ENCODE measurements around the gene LACTBL1.
A peak's percentile ranks its signal among the peaks of the same experiment; 100 is the strongest.
"Not testable (repeated sequence)": the region's sequence is repeated elsewhere in the genome, so short reads cannot be mapped to it uniquely, and the experiment has no call there.

Gene LACTBL1

DNA sequence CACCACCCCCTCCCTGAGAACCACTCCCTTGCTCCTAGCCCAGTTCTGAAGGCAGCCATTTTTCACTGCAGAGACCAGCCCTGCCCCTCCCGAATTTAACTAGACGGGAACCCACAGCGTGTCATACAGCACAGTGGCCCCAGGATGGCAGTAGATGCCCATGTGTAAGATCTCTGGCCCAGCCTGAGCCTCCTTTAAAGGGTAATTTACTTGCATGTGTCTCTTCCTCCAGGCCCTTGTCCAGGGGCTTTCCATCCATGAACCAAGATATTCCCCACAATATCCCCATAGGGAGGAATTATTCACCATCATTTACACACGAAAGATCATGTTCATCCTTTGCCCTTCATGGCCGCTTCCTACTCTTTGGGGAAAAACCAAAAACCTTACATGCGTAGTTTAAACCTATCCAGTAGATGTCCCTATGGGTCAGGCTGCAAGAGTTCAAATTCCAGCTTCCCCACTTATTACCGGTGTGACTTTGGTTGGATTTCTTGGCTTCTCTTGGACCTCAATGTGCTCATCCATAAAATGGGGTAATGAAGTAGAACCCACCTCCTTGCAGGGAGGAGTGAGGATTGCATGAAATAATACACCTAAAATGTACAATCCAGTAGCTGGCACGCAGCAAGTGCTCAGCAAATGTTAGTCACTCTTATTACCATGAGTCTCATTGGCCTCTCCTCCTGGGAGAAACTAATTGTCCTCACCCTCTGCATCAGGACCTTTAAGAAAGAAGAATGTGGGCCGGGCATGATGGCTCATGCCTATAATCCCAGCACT lies 4.0 kb upstream of the LACTBL1 start:
- DNase-seq (ENCODE audit: low spot score), result peak; percentile 76

DNA sequence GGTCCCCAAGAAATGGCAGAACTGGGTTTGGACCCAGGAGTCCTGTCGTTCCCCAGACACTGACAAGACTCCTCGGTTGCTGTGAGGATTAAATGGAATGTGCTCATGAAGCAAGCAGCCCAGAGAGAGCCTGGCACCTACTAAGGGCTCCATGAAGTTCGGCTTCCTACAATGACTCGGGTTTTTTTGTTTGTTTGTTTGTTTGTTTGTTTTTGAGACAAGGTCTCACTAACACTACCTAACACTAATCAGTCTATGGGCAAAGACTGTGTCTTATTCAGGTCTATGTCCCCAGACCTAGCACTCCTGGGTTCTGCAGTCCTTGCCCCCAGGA lies 3.4 kb upstream of the LACTBL1 start:
- DNase-seq (ENCODE audit: low spot score), result no peak

DNA sequence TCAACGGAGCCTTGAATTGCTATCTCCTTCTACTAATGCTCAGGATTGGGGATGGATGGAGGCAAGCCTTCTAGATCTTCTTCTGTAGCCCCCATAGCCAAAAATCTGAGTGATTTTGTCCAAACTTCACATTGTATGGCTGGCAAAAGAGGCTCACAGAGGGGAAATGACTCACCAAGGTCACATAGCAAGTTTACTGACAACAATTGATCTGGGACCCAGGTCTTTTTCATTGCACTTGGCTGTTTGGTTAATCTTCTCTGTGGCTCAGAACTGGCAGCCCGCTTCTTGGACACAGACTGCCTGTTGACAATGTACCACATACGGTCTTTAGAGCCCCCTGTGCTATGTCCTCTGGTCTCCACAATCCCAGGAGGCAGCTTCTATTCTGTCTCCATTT lies 3.0 kb upstream of the LACTBL1 start:
- no peak for DNase-seq (ENCODE audit: low spot score)

DNA sequence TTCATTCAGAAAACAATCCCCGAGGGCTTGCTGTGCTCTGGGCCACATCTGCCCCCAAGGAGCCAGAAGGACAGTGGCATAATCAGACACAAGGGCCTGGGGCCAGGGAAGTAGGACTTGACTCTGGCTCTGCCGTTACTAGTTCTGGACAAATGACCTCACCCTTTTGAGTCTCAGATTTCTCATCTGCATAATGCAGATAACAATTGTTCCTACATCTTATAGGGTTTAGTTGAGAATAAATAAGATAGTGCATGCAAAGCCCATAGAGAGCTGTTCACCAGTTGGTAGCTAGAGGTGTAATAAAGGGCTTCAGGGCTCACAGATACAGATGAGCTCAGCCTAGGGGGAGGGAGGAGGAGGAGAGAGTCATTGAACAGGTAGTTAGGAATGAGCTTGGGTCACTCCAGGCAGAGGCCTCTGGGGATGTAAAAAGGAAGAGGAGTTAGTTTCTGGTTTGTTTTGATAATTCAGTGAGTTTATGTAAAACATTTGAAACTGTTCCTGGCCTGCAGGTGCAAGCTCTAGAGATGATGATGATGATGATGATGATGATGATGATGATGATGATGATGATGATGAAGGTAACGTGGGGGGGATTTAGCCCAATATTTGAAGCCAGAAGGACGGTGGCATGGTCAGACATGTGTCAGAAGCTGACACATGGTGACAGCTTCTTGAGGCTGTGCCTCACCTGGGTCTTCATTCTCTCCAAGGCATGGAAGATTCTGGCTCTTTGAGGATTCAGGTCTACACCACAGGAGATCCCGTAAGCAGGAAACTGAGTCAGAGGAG lies 858 bp downstream of the LACTBL1 start:
- no peak for DNase-seq (ENCODE audit: low spot score)

DNA sequence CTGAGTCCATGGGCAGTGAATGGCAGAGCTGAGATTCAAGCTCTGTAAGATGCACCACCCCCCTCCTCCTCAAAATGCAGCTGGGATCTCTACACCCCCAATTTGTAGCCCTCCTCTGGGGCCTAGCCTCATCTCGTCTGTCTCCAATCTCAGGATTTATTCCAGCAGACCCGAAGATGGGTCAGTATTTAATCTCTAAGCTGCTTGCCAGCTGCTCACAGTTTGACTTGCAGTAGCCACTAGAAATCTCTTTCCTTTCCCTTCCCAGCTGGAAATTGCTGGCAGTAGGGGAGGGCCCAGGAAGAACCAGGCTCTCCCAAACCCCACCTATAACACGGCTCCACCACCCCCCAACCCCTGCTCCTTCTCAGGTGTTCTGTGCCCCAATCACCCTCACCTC lies 1.5 kb downstream of the LACTBL1 start:
- no peak for DNase-seq (ENCODE audit: low spot score)

DNA sequence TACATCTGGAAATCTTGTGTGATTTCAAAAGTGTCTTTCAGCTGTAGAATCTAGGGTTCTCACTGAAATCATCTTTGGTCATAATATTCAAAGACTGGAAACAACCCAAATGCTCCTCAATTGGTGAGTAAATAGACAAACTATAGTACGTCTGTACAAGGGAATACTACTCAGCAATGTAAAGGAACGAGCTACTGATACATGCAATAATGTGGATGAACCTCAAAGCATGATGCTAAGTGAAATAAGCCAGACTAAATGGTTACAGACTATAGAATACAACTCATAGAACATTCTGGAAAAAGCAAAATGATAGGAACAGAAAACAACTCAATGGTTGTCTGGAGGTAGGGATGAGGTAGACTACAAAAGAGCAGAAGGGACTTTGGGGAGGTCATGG lies 2.6 kb downstream of the LACTBL1 start:
- no peak for DNase-seq (ENCODE audit: low spot score)

DNA sequence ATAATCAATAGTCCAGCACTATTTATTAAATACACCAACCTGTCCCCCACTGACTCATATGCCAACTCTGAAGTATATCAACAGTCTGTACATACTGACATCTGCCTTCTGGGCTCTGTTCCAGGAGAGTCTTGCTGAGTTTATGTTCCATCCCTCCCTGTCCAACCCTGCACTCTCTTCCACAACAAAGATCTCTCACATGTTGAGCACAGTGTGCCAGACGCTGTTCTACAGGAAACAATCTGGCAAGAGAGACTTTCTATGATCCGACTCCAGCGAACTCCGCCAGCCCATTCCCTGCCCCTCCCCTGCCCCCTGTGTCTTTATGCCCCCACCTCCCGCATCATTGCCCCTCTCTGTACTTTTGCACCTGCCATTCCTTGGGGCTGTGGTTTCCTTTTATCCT lies 3.4 kb downstream of the LACTBL1 start:
- DNase-seq (ENCODE audit: low spot score), result peak; percentile 80

DNA sequence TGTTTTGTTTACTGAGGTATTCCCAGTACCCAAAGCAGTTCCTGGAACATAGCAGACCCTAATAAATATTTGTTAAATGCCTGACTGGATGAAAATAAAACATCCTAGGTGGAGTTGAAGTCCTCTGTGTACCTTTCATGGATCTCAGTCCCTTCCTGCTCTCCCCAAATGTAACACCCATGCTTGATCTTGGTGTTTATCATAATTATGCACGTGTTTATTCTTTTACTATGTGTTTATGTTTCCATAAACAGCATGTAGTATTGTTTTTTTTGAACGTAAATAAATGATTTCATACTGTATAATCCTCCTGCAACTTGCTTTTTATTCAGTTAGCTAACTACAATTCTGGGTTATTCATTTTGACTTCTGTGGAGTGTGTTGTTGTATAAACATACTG lies 4.8 kb downstream of the LACTBL1 start:
- DNase-seq (ENCODE audit: low spot score), result no peak

DNA sequence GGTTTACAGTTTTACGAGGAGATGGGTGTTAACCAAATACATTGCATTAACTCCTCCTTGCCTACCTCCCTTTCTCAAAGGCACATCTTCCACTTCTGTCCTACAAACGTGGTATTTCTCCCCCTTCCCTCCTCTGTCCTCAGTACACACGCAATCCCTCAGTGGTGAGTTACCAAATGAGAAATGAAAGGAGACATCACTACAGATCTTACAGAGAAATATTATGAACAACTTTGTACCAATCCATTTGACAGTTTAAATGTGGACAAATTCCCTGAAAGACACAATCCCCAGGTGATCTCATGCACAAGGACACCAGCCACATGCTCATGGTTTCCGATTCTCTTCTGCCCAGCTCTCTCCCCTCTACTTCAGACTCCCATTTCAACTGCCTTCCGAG lies 6.4 kb downstream of the LACTBL1 start:
- DNase-seq (ENCODE audit: low spot score), result no peak

DNA sequence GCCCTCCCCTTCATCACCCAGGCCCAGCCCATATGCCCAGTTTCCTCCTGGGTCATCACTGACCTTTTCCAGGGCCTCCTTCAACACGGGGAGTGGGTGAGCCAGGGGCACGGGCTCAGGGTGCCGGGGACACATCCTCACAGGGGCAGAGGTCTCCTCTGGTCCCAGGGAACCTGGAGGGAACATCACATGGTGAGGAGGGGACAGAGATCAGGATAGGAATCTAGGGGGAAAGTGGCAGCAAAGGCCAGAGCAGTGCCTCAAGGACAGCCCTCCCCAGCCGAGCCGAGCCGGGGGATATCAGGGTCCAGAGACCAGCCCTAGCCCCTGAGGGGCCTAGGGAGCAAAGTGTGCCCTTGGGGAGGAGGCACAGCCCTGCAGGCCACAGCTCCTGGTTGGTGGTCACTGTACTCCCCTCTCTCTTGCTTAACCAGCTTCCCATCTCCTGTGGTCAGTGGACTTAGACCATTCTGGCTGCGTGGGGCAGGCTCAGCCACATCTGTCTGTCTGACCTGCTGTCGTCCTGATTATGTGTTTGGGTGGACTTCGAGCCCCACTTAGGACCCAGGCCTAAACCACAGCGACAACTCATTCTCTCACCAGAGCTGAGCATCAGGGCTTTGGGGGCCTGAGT lies 9.5 kb downstream of the LACTBL1 start:
- DNase-seq (ENCODE audit: low spot score), result no peak

DNA sequence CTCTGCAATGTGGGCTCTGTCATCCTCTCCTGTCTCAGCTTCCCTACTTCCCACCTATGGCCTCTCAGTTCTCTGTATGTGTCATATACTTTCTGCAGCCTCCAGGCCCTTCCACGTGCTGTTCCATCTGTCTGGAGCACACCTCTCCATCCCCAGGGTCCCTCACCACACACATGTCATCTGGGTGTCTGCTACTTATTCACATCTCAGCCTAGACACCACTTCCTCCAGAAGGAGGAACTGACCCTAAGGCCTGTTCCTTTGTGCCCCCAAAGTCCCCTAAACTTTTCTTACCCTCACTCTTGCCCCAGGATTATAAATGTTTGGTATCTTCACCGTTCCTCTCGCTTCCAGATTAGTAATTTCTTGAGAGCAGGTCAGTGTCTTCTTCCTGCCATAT lies 10.1 kb downstream of the LACTBL1 start:
- DNase-seq (ENCODE audit: low spot score), result no peak

DNA sequence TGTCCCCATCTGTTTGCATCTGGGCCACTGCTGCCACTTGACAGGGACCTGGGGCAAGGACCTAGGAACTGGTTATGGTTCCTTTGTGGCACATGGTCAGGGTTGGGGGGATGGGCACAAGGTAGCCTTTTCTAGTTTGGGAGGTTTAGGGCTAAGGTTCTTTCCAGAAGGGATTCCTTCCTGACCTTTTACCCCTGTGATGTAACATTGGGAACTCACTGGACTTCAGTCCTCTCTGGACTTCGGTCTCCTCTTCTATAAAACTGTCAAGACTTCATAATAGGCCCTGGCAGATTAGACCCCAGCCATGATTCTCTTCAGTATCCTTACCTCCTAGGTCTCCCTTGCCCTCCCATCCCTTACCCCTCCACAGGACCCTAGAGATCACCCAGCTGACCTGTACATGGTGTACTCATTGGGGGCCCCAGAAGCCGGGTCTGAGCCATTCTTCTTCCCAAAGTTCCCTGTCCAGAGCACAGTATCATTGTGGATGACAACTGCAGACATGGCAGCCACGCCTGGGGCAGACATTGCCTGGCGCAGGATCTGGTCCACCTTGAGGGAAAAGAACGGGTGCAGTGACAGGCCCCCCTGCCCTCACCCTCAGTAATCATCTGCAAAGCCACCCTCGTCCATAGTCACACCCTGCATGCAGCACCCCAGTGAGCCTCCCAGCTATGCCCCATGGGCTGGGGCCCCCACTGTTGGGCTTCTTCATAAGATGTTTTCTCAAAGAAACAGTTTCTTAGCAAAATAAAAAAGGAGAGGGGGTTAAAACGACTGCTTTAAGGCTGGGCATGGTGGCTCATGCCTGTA lies 12.9 kb downstream of the LACTBL1 start:
- DNase-seq (ENCODE audit: low spot score), result no peak

DNA sequence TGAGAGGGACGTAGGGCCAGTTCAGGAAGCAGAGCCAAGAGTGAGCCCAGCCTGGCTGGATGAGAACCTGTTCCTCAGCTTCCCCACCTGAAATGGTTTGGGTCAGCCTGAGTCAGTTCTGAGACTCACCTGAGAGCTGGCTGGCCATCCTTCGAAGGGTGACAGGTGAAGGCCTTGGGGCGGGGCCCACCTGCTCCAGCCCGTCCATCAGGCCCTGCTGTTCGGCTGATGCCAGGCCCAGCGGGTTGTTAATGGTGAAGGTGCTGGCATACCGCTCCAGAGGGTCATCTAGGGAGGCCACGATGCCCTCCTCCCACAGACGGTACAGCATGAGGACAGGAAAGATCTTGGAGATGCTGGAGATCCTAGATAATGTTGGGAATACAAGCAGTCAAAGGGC lies 14.1 kb downstream of the LACTBL1 start:
- DNase-seq (ENCODE audit: low spot score), result no peak

DNA sequence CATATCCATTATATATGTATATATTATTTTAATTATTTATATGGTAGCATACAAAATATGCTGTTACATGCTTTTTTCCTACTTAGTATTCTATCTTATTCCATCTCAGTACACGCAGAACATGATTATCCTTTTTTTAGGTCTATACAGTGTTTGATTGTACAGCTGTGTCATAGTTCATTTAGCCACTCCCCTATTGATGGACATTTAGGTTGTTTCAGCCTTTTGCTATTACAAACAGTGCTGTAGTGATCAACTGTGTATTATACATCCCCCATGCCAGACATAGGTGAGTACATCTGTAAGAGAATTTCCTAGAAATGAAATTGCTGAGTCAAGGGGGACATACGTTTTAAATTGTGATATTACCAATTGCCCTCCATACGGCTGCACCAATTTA lies 15.6 kb downstream of the LACTBL1 start:
- DNase-seq (ENCODE audit: low spot score), result no peak

DNA sequence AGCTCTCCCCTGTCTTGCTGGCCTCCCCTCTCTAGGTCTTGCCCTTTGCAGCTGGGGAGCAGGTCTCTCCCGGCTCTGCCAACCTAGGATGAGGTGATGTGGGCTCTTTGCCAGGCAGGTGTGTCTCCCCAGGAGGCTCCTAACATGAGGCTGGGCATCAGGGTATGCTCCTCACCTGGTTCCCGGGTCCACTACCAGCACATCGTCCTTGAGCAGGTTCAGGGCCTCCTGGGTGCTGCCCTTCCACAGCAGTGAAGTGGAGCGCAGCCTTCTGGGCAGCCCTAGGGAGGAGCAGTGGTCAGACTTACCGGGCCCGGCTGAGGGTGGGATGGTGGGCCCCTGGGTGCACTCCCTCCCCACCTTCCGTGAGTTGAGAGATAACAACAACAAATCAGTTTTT lies 17.5 kb downstream of the LACTBL1 start:
- DNase-seq (ENCODE audit: low spot score), result no peak

DNA sequence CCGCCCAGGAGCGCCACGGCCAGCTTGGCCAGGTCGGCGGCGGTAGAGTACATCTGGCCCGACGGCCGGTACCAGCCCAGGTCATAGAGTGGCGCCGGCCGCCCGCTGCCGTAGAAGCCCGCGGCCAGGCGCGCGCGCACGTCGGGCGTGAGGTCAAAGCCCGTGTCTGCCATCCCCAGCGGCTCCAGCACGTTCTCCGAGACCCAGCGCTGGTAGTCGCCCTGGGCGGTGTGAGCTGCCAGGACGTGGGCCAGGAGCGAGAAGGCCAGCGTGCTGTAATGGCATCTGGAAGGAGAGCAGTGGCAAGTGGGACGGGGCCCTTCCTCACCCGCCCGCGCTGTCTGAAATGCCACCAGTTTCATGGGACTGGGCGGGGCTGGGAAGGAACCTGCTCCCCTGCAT lies 18.9 kb downstream of the LACTBL1 start:
- DNase-seq (ENCODE audit: low spot score), result no peak

DNA sequence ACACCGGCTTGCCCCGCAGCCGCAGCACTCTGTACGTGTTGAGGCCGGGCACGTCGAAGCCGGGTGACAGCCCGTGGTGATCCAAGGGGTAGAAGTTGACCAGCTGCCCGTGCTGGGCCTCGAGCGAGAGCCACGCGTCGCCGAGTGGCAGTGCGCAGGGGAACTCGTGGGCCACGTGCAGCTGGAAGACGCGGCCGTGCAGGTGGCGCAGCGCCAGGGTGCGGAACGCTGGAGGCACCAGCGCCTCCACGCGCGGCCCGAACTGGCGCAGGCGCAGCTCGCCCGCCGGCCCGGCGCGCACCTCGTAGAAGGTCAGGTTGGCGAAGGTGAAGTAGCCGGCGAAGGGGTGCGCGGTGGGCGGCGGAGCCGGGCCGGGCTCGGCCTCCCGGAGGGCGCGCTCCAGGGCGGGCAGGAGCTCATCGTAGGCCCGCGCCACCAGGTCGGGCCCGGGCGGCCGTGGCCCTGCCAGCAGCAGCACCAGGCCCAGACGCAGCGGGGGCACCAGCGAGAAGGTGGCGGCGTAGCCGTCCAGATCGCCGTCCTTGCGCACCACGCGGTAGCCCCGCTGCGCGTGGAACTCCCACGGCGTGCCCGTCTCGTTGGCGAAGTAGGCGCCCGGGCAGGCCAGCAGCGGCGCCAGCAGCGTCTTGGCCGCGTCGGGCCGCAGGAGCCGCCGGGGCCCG lies 19.5 kb downstream of the LACTBL1 start:
- no peak for DNase-seq (ENCODE audit: low spot score)

DNA sequence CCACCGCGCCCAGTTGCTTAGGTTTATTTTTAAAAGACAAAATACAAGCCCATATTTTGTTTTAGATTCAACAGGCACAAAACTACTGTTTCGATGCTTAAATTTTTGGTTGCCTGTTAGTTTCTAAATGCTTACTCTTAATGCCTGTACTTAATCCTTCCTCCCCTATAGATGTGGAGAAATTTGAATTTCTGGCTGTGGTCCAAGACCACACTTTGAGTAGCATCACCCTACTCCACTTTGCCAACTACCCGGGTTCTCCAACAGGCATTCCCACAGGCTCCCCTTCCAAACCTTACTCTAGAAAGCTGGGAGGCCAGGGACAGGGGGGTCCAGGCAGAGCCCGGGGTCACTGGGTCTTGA lies 20.0 kb downstream of the LACTBL1 start:
- DNase-seq (ENCODE audit: low spot score), result no peak

DNA sequence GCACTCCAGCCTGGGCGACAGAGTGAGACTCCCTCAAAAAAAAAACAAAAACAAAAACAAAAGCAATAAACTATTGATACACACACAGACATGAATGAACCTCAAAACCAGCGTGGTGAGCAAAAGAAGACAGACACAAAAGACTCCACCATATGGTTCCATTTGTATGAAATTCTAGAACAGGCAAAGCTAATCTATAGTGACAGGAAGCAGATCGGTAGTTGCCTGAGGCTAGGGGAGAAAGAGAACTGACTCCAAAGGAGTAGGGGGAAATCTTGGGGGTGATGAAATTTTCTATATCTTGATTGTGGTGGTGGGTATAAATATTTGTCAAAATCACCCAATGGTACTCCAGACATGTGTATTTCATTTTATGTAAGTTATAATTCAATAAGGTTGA lies 20.9 kb downstream of the LACTBL1 start:
- DNase-seq (ENCODE audit: low spot score), result no peak

DNA sequence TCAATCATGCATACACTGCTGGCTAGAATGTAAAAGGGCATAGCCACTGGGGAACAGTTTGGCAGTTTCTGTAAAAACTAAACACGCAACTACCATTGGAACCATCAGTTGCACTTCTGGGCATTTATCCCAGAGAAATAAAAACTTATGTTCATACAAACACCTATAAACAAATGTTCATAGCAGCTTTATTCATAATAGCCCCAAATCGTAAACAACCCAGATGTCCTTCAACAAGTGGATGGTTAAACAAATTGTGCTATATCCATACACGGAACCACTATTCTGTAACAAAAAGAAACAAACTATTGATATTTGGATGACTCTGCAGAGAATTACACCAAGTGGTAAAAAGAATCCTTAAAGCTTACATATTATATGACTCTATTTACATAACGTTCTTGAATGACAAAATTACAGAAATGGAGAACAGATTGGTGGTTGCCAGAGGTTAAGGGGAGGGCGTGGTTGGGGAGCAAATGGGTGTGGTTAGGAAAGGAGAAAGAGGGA lies 22.8 kb downstream of the LACTBL1 start:
- no peak for DNase-seq (ENCODE audit: low spot score)

DNA sequence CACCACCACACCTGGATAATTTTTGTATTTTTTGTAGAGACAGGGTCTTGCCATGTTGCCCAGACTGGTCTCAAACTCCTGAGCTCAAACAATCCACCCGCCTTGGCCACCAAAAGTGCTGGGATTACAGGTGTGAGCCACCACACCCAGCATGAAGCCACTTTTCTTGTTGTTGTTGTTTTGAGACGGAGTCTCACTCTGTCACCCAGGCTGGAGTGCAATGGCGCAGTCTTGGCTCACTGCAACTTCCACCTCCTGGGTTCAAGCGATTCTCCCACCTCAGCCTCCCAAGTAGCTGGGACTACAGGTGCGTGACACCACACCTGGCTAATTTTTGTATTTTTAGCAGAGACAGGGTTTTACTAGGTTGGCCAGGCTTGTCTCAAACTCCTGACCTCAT lies 27.5 kb downstream of the LACTBL1 start:
- DNase-seq (ENCODE audit: low spot score), result not testable (repeated sequence)

All from COLO829 (cell line).